ENCODE data around the gene GYS2.

GRCh38 chr12:21518451-21518850 lies 86.2 kb downstream of the GYS2 start:
- no peak for TF ChIP-seq CHD1 (IDR thresholded peaks at IDR 0.05; ENCODE audit: low read depth, low read length)
- TF ChIP-seq SMC3 (IDR thresholded peaks at IDR 0.05; ENCODE audit: low read depth, low read length) = no peak
- TF ChIP-seq RCOR1 (IDR thresholded peaks at IDR 0.05; ENCODE audit: insufficient replicate concordance, low read length) = no peak
- TF ChIP-seq CTCF (conservative IDR thresholded peaks at IDR 0.05; ENCODE audit: low read depth, low read length) = no peak
- TF ChIP-seq MAZ (IDR thresholded peaks at IDR 0.05; ENCODE audit: borderline replicate concordance, low read depth, low read length) = no peak
- TF ChIP-seq POLR2A (IDR thresholded peaks at IDR 0.05; ENCODE audit: low read depth, low read length) = no peak
- no peak for TF ChIP-seq MAFK (IDR thresholded peaks at IDR 0.05; ENCODE audit: low read depth, low read length)
- TF ChIP-seq USF2 (IDR thresholded peaks at IDR 0.05; ENCODE audit: low read depth, low read length) = no peak
- no peak for TF ChIP-seq RFX5 (IDR thresholded peaks at IDR 0.05; ENCODE audit: low read depth, low read length)
- no peak for TF ChIP-seq MXI1 (IDR thresholded peaks at IDR 0.05; ENCODE audit: borderline replicate concordance, low read depth, low read length)
- TF ChIP-seq FOS (IDR thresholded peaks at IDR 0.05; ENCODE audit: low read depth, low read length) = no peak
- no peak for TF ChIP-seq BHLHE40 (IDR thresholded peaks at IDR 0.05; ENCODE audit: low read depth, low read length)

All from IMR-90 (cell line).